IPS DF 6.9 (cell line): ENCODE measurements around the gene NUAK2.

Experiments used
- DNase-seq: peaks from one replicate; pipeline ENCODE4 v3.0.0-alpha.2; 2013; ENCODE audit warnings: low read depth, low spot score
- H3K27ac ChIP-seq: one replicate; pipeline ENCODE4 v1.5.1; 2013; ENCODE audit warnings: low read length, control low read depth
- H3K27me3 ChIP-seq: 2 replicates; pipeline ENCODE4 v1.6.1; 2013; ENCODE audit warnings: mild to moderate bottlenecking, low read length; ENCODE audit not compliant: control insufficient read depth, insufficient read depth
- H3K36me3 ChIP-seq: 2 replicates; pipeline ENCODE4 v1.6.1; 2013; ENCODE audit warnings: low read length; ENCODE audit not compliant: control insufficient read depth, insufficient read depth
- H3K4me1 ChIP-seq: 2 replicates; pipeline ENCODE4 v1.6.1; 2013; ENCODE audit warnings: low read length; ENCODE audit not compliant: control insufficient read depth, insufficient read depth
- H3K4me3 ChIP-seq: 2 replicates; pipeline ENCODE4 v1.5.1; 2013; ENCODE audit warnings: mild to moderate bottlenecking, low read length
- H3K9me3 ChIP-seq: 2 replicates; pipeline ENCODE4 v1.6.1; 2013; ENCODE audit warnings: low read length, inconsistent platforms; ENCODE audit not compliant: control insufficient read depth, insufficient read depth
- WGBS: extraction: QIAGEN DNeasy Blood & Tissue Kit; methylation state at CpG from one replicate; pipeline ENCODE4 v1.1.7; 2013; ENCODE audit warnings: mixed read lengths, missing lambda C conversion rate; ENCODE audit not compliant: insufficient read length, insufficient coverage; 5-methylcytosine and 5-hydroxymethylcytosine counted together

Gene NUAK2

DNA sequence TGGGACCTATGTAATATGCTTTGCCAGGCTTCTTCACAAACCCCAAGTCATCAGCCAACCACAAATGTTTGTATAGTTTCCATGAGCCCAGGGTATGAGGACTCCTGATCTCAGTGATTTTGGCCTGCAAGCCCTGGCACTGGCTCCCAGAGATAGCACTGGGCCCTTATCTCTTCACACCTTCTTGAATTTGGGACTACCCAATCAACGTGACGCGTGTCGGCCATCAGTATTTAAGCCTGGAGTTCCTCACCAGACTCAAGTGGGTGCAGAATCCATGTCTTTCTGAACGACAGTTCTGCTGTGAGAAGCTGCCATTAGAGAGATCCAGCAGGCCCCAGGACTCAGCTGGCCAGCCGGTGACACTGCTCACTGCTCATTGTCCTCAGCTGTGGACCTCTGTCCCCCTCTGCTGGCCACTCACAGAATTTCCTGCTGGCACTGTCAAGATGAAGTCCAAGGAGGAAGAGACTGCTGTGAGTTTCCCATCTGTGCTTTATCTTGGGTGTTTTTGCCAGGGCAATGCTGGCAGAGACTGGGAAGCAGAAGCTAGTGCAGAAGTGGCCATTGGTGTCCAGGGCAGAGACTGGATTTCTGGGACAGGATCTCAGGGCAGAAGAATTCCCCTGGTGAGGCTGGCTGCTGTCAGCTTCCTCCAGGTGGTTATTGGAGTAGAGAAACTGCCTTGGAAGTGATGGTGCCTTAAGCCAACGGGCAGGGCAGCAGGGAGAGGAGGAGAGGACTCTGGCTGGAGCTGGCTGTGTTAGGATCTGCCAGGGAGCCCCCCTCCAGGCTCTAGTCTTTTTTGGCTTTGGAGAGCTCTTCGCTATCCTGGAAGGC is 65.4 kb downstream of the NUAK2 start:
- WGBS = no CpG with 5 or more reads among the region's 8 CpGs
- DNase-seq = peak; percentile 64
- H3K27ac ChIP-seq = no peak overlapping the region
- peaks cover 6% of the 10 kb centered on the region; the same call in 1 of the 2 replicates for H3K4me1 ChIP-seq
- no peak overlapping the region for H3K4me3 ChIP-seq
- no peaks in the 10 kb centered on the region for H3K36me3 ChIP-seq
- H3K27me3 ChIP-seq = no peaks in the 10 kb centered on the region
- H3K9me3 ChIP-seq = no peaks in the 10 kb centered on the region
